GM19455 (cell line): ENCODE results near the gene LRMDA.

Experiments
- ATAC-seq: cut with Tn5 transposase; IDR thresholded peaks from one replicate; pipeline ENCODE4 v1.9.1; 2021; ENCODE audit not compliant: unreplicated experiment

LRMDA gene

GRCh38 chr10:75632805-75633462, 201.5 kb downstream of the LRMDA start:
- ATAC-seq, result no peak

- no peak for ATAC-seq
Measured at GRCh38 chr10:75633568-75633967, 202.1 kb downstream of the LRMDA start.

- no peak for ATAC-seq
Measured at GRCh38 chr10:75634947-75635346, 203.5 kb downstream of the LRMDA start.

GRCh38 chr10:75638752-75639151, 207.3 kb downstream of the LRMDA start:
- ATAC-seq, result no peak

GRCh38 chr10:75639736-75640135, 208.3 kb downstream of the LRMDA start:
- ATAC-seq, result no peak

- no peak for ATAC-seq
Measured at GRCh38 chr10:75640381-75640780, 209.0 kb downstream of the LRMDA start.

- no peak for ATAC-seq
Measured at GRCh38 chr10:75640803-75641202, 209.4 kb downstream of the LRMDA start.

GRCh38 chr10:75643405-75643804, 212.0 kb downstream of the LRMDA start:
- ATAC-seq, result no peak

- ATAC-seq, result no peak
Measured at GRCh38 chr10:75643944-75644692, 212.7 kb downstream of the LRMDA start.

GRCh38 chr10:75645704-75646103, 214.3 kb downstream of the LRMDA start:
- ATAC-seq, result no peak

- ATAC-seq, result no peak
Measured at GRCh38 chr10:75646218-75646915, 214.9 kb downstream of the LRMDA start.

GRCh38 chr10:75646916-75647315, 215.5 kb downstream of the LRMDA start:
- no peak for ATAC-seq

GRCh38 chr10:75647675-75648074, 216.3 kb downstream of the LRMDA start:
- no peak for ATAC-seq

- ATAC-seq, result no peak
Measured at GRCh38 chr10:75648351-75648750, 216.9 kb downstream of the LRMDA start.

GRCh38 chr10:75648854-75649253, 217.4 kb downstream of the LRMDA start:
- no peak for ATAC-seq

GRCh38 chr10:75649466-75649865, 218.0 kb downstream of the LRMDA start:
- ATAC-seq, result no peak

GRCh38 chr10:75650648-75651047, 219.2 kb downstream of the LRMDA start:
- ATAC-seq, result no peak

- no peak for ATAC-seq
Measured at GRCh38 chr10:75651417-75651816, 220.0 kb downstream of the LRMDA start.

GRCh38 chr10:75652146-75652740, 220.8 kb downstream of the LRMDA start:
- no peak for ATAC-seq

- ATAC-seq, result no peak
Measured at GRCh38 chr10:75653761-75654160, 222.3 kb downstream of the LRMDA start.

GRCh38 chr10:75654171-75654771, 222.8 kb downstream of the LRMDA start:
- ATAC-seq, result no peak
